K562 (cell line): ENCODE results near the gene CLIP1. TPM values are rescaled to one million over a fixed set of nuclear protein-coding genes. Genes with fewer than 3 reads are reported as not detected.

ENCODE experiments used
- ARID2 ChIP-seq: fragments of 450-650 bp; IDR thresholded peaks from 2 replicates; pipeline ENCODE4 v1.6.1; 2017; ENCODE audit warnings: antibody characterized with exemption, mild to moderate bottlenecking
- BDP1 ChIP-seq: IDR thresholded peaks from 3 replicates; pipeline ENCODE4 v1.6.1; 2011; ENCODE audit not compliant: insufficient read length, insufficient read depth
- CBX5 ChIP-seq: IDR thresholded peaks from 2 replicates; pipeline ENCODE4 v1.6.1; 2014; ENCODE audit warnings: low read depth, borderline replicate concordance
- E4F1 ChIP-seq: fragments of 250-450 bp; sonication (Bioruptor Pico); IDR thresholded peaks from 2 replicates; pipeline ENCODE4 v1.5.0; 2021; ENCODE audit warnings: mild to moderate bottlenecking, borderline replicate concordance
- ESRRB ChIP-seq: fragments of 250-450 bp; sonication (Bioruptor Pico); IDR thresholded peaks from 2 replicates; pipeline ENCODE4 v1.5.0; 2020; ENCODE audit warnings: mild to moderate bottlenecking, moderate library complexity, borderline replicate concordance
- KAT2B ChIP-seq: IDR thresholded peaks from one replicate; pipeline ENCODE4 v1.6.1; 2012; ENCODE audit warnings: low read depth, mild to moderate bottlenecking, control low read depth, inconsistent platforms, low read length, moderate library complexity
- KDM1A ChIP-seq, 2 experiments: fragments of 450-650 bp; IDR thresholded peaks; 2 replicates each; pipeline ENCODE4 v1.6.1; 2016; ENCODE audit warnings: mild to moderate bottlenecking in 2 of 2
- RBM34 ChIP-seq: fragments of 200-400 bp; formaldehyde crosslinking; IDR thresholded peaks from 2 replicates; pipeline ENCODE4 v1.6.1; 2018; ENCODE audit warnings: low read length, borderline replicate concordance; ENCODE audit not compliant: insufficient read depth
- RBM39 ChIP-seq: fragments of 200-400 bp; formaldehyde crosslinking; optimal IDR thresholded peaks from 2 replicates; pipeline ENCODE3; 2018; ENCODE audit warnings: low read depth, low read length
- RNF2 ChIP-seq: sonication (generic); IDR thresholded peaks from 2 replicates; pipeline ENCODE4 v1.6.1; 2016
- ZFP36 ChIP-seq: fragments of 150-350 bp; IDR thresholded peaks from 2 replicates; pipeline ENCODE4 v1.6.1; 2018; ENCODE audit warnings: low read length, low read depth; ENCODE audit not compliant: partially characterized antibody
- ZFX ChIP-seq: sonication (generic); formaldehyde crosslinking; IDR thresholded peaks from 2 replicates; pipeline ENCODE4 v1.8.0; 2022; ENCODE audit warnings: mild to moderate bottlenecking, missing genetic modification reagents, moderate library complexity
- polyA plus RNA-seq, 8 experiments: library from polyadenylated mRNA; depleted of rRNA in 4 of 8; stranded (reverse) in 5 of 8; unstranded in 3 of 8; fragments of >200 nt; fragmentation: Nextera tagmentation in 2 of 8; fragmentation: Illumina TruSeq in 1 of 8; extraction: Ambion mirVana in 2 of 8; extraction: Trizol in 1 of 8; gene quantifications; 2 replicates each; pipeline versions ENCODE4 v1.2.1 to v1.2.3, GENCODE V29; 2011 to 2014; ENCODE audit warnings: inconsistent platforms in 1 of 8, missing spikeins in 1 of 8
- total RNA-seq, 7 experiments: library from RNA; depleted of rRNA in 6 of 7; stranded (reverse); fragments of >200 nt in 6 of 7; fragmentation: Illumina TruSeq in 2 of 7; extraction: Trizol in 2 of 7; gene quantifications; 2 replicates each; pipeline versions ENCODE4 v1.2.1 to v1.2.3, GENCODE V29; 2011 to 2021; ENCODE audit warnings: low replicate concordance in 1 of 7

Gene CLIP1
- total and polyA plus RNA-seq, 9 of the 15 experiments (the other 6 are each of a cell fraction or from before 2014, with no cell fraction given) = 5.8 to 33.9 (median 27.6) TPM

GRCh38 chr12:122421821-122422729 is at the start of gene CLIP1 (continued):
- 0 out of 2 replicates have a peak, but pooled peaks have one; percentile 56 for TF ChIP-seq RBM34
- TF ChIP-seq RNF2 = no peak; the same call in 1 of the 2 replicates
- TF ChIP-seq E4F1 = no peak
- TF ChIP-seq ESRRB (CRISPR knock-in tag) = no peak
- no peak for TF ChIP-seq RBM39
- TF ChIP-seq ZFX (CRISPR knock-in tag) = peak; percentile 94
- no peak for TF ChIP-seq ARID2
- TF ChIP-seq KAT2B = no peak
- no peak for TF ChIP-seq BDP1
- TF ChIP-seq CBX5 = no peak
- TF ChIP-seq KDM1A (IDR thresholded peaks at IDR 0.05) = peak in 1 of 2 experiments; percentile 70; a peak in 2 of 4 replicates
- no peak for TF ChIP-seq ZFP36
- TF ChIP-seq, all 486 proteins: peak for 82
